Spinal cord (tissue), 10 donors: Measurements from ENCODE around the gene INO80B. TPM values are rescaled to one million over a fixed set of nuclear protein-coding genes. Genes with fewer than 3 reads are reported as not detected.

Experiments
- DNase-seq, 6 donors: peaks; one replicate each; pipeline versions ENCODE4 v3.0.0 to v3.0.0-alpha.2; 2013 to 2015; ENCODE audit warnings: low spot score in 6 of 6, low read depth in 4 of 6
- H3K27ac ChIP-seq: one replicate; pipeline ENCODE4 v1.5.1; 2013; ENCODE audit warnings: low read depth, low read length, control low read depth
- H3K27me3 ChIP-seq: one replicate; pipeline ENCODE4 v1.6.1; 2013; ENCODE audit warnings: low read length; ENCODE audit not compliant: control insufficient read depth, insufficient read depth
- H3K36me3 ChIP-seq: one replicate; pipeline ENCODE4 v1.6.1; 2013; ENCODE audit warnings: low read length; ENCODE audit not compliant: control insufficient read depth, insufficient read depth
- H3K4me1 ChIP-seq: one replicate; pipeline ENCODE4 v1.6.1; 2013; ENCODE audit warnings: low read length; ENCODE audit not compliant: control insufficient read depth, insufficient read depth
- H3K4me3 ChIP-seq: one replicate; pipeline ENCODE4 v1.5.1; 2013; ENCODE audit warnings: low read depth, low read length, control low read depth
- H3K9me3 ChIP-seq: one replicate; pipeline ENCODE4 v1.6.1; 2013; ENCODE audit warnings: low read length; ENCODE audit not compliant: control insufficient read depth, insufficient read depth
- WGBS: methylation state at CpG from one replicate; pipeline ENCODE4 v1.1.5; 2013; ENCODE audit warnings: missing lambda C conversion rate; ENCODE audit not compliant: insufficient coverage; 5-methylcytosine and 5-hydroxymethylcytosine counted together
- polyA plus RNA-seq, 2 donors: library from polyadenylated mRNA; unstranded; fragments of 120-200 nt; gene quantifications; one replicate each; pipeline ENCODE4 v1.2.1, GENCODE V29; 2013; ENCODE audit not compliant: insufficient read length in 2 of 2
- total RNA-seq, 2 donors: library from RNA; depleted of rRNA in 1 of 2; stranded (reverse); fragments of 120-200 nt in 1 of 2; fragments of >200 nt in 1 of 2; gene quantifications; one replicate each; pipeline versions ENCODE4 v1.2.3 to v1.2.4, GENCODE V29; 2013 to 2014
- donor health status: healthy.

The INO80B gene
- total and polyA plus RNA-seq, 4 donors, result 9.1 to 38.7 (median 28.4) TPM

GRCh38 chr2:74424995-74425406 lies 29.9 kb upstream of the INO80B start:
- Histone ChIP-seq H3K27ac (no peak overlapping the region), H3K36me3 (peaks cover 46% of the 10 kb centered on the region)

GRCh38 chr2:74425523-74425922 lies 29.4 kb upstream of the INO80B start:
- no peak for DNase-seq

More at GRCh38 chr2:74424995-74425406, 29.9 kb upstream of the INO80B start:
- peaks cover 22% of the 10 kb centered on the region for H3K4me1 ChIP-seq
- WGBS, result 83% methylated on average over 4 of the region's 5 CpGs
- no peak overlapping the region for H3K4me3 ChIP-seq
- no peaks in the 10 kb centered on the region for H3K27me3 ChIP-seq
- DNase-seq, result no peak
- H3K9me3 ChIP-seq, result no peaks in the 10 kb centered on the region

DNA sequence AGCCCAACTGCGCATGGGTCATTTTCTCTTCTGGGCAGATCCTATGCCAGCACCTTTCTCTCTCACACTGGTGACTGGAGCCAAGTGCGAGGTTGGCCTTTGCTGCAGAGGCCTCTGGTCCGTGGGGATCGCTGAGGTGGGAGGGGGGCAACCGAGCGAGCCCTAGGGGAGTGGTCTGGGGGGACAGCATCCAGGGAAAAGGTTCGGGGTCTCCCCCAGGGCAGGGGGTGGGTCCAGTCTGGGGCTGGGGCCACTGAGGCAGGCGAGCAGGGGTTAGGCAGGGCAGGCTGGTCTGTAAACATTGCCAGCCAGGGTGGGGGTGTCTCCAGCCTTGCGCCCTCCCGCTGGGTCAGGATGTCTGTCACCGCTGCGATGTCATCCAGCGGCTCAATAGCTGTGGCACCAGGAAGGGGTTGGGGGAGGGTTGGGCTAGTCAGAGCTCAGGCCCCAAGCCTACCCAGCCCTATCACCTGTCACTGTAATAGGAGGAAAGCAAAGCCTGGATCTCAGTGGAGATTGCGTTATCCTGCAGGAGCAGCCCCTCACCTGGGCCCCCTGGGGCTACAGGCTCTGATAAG lies 28.6 kb upstream of the INO80B start:
- H3K4me1 ChIP-seq, result peaks cover 17% of the 10 kb centered on the region
- H3K27ac ChIP-seq, result no peak overlapping the region
- no peaks in the 10 kb centered on the region for H3K9me3 ChIP-seq
- H3K36me3 ChIP-seq, result peaks cover 57% of the 10 kb centered on the region
- no peak for DNase-seq
- H3K27me3 ChIP-seq, result no peaks in the 10 kb centered on the region
- 96% methylated on average over 4 of the region's 14 CpGs for WGBS
- no peak overlapping the region for H3K4me3 ChIP-seq

More at GRCh38 chr2:74425523-74425922, 29.4 kb upstream of the INO80B start:
- Histone ChIP-seq H3K27me3 (no peaks in the 10 kb centered on the region), H3K4me3 (no peak overlapping the region), H3K27ac (no peak overlapping the region), H3K36me3 (peaks cover 51% of the 10 kb centered on the region), H3K9me3 (no peaks in the 10 kb centered on the region), H3K4me1 (peaks cover 22% of the 10 kb centered on the region)
- WGBS, result 82% methylated on average over 6 of the region's 7 CpGs

DNA sequence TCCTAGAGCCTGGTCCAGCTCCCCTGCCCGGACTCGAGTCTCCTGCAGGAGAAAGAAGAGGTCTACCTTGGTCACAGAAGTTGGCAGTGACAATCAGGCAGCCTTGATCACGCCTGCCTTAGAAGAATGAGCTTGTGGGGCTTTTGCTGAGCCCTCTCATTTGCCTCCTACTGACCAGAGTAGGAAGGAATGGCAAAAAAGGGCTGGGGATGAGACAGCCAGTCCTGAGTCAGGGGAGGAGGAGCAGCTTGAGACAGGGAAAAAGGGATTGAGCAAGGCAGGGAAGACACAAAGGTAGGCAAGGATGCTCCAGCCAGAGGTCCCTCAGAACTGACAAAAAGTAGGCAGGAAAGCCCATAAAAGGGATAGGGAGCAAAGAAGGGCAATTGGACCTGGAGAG lies 27.3 kb upstream of the INO80B start:
- Histone ChIP-seq H3K27ac (no peak overlapping the region), H3K9me3 (no peaks in the 10 kb centered on the region), H3K36me3 (peaks cover 66% of the 10 kb centered on the region), H3K4me1 (peaks cover 7% of the 10 kb centered on the region), H3K27me3 (no peaks in the 10 kb centered on the region), H3K4me3 (no peak overlapping the region)
- DNase-seq, result no peak
- WGBS, result 95% methylated on average over 3 of the region's 3 CpGs

- H3K4me3 ChIP-seq, result no peak overlapping the region
- H3K27ac ChIP-seq, result no peak overlapping the region
- no peak for DNase-seq
- H3K27me3 ChIP-seq, result no peaks in the 10 kb centered on the region
- peaks cover 4% of the 10 kb centered on the region for H3K4me1 ChIP-seq
- WGBS, result 69% methylated on average over 3 of the region's 5 CpGs
- H3K36me3 ChIP-seq, result peaks cover 68% of the 10 kb centered on the region
- H3K9me3 ChIP-seq, result no peaks in the 10 kb centered on the region
Measured at GRCh38 chr2:74428675-74429074, 26.2 kb upstream of the INO80B start.

- WGBS, result 92% methylated on average over 12 of the region's 18 CpGs
- no peak for DNase-seq
Measured at GRCh38 chr2:74429487-74430451, 25.1 kb upstream of the INO80B start.

DNA sequence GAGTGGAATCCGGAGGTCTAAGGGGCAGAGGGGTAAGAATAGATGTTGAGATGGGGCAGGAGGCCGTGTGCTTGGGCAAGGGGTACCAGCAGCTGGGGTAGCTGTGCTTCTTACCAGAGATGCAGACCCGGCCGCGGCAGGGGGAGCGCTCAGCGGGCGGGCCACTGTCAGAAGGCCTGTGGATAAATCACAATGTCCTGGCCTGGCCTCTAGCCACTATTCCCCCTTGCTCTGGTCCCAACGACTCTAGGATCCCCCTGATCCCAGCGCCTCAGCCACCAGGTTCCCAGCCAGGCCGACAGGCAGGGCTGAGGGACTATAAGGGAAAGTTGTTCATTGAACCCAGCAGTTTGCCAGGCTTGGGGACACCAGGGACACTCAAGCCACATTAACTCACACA lies 24.4 kb upstream of the INO80B start:
- Histone ChIP-seq H3K4me1 (peaks cover 4% of the 10 kb centered on the region), H3K4me3 (no peak overlapping the region), H3K36me3 (peaks cover 57% of the 10 kb centered on the region), H3K9me3 (no peaks in the 10 kb centered on the region), H3K27me3 (no peaks in the 10 kb centered on the region), H3K27ac (no peak overlapping the region)
- 79% methylated on average over 11 of the region's 11 CpGs for WGBS
- no peak for DNase-seq

More at GRCh38 chr2:74429487-74430451, 25.1 kb upstream of the INO80B start:
- Histone ChIP-seq H3K4me1 (peaks cover 4% of the 10 kb centered on the region), H3K27ac (no peak overlapping the region), H3K4me3 (no peak overlapping the region), H3K27me3 (no peaks in the 10 kb centered on the region), H3K9me3 (no peaks in the 10 kb centered on the region), H3K36me3 (peaks cover 64% of the 10 kb centered on the region)

GRCh38 chr2:74436111-74436805 lies 18.6 kb upstream of the INO80B start:
- DNase-seq, result no peak
- WGBS, result 39% methylated on average over 33 of the region's 43 CpGs
- Histone ChIP-seq H3K27ac (peak overlapping the region; percentile 10), H3K4me3 (peak overlapping the region; percentile 63), H3K4me1 (peaks cover 44% of the 10 kb centered on the region), H3K36me3 (peaks cover 18% of the 10 kb centered on the region), H3K27me3 (peaks cover 25% of the 10 kb centered on the region), H3K9me3 (no peaks in the 10 kb centered on the region)

DNA sequence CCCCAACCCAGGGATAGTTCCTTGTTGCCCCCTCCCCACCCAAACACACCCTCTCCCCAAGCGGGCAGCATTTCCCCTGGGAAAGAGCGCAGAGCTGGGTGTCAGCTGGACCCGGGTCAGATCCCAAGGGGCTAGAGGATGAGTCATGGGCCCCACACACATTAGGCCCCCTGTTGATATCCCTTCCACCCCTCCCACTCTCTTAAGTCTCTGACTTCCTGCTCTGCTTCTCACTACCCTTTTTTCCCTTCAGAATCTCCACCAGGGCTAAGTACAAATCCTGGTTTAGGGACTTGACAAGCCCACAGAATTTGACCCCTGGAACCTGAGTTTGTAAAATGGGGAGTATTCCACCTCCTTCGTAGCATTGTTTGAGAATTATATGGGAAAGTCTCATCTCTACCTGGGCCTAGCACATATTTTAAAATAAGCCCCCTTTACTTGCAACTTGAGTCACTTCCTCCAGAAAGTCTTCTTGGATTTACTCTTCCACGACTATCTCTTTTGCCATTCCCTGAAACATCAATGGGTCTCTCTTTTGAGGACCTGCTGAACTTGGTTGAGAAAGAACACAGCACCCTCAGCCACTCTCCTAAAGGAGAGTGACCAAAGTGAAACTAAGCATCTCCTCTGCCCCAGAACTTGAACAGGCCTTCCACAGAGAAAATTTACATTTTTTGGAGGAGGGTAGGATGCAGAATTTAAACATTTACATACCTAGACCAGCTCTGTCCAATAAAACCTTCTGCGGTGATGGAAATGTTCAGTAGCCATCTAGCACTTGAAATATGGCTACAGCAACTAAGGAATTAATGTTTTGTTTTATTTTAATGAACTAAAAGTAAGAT lies 17.8 kb upstream of the INO80B start:
- Histone ChIP-seq H3K36me3 (peaks cover 14% of the 10 kb centered on the region), H3K4me1 (peaks cover 51% of the 10 kb centered on the region), H3K9me3 (no peaks in the 10 kb centered on the region), H3K27ac (peak overlapping the region; percentile 10), H3K4me3 (peak overlapping the region; percentile 63), H3K27me3 (peaks cover 33% of the 10 kb centered on the region)
- no peak for DNase-seq
- 43% methylated on average over 3 of the region's 6 CpGs for WGBS
